ENCODE results near the gene KCNH2.

Gene KCNH2

GRCh38 chr7:150945171-150945852, 32.8 kb downstream of the KCNH2 start:
- no peak for DNase-seq

GRCh38 chr7:150944066-150945042, 33.8 kb downstream of the KCNH2 start:
- DNase-seq = no peak

- no peak for DNase-seq
Observed at GRCh38 chr7:150943453-150943814, 34.7 kb downstream of the KCNH2 start.

- no peak for DNase-seq
Observed at GRCh38 chr7:150942591-150943452, 35.3 kb downstream of the KCNH2 start.

GRCh38 chr7:150942001-150942590, 36.0 kb downstream of the KCNH2 start:
- peak in 1 of 2 experiments; percentile 19 for DNase-seq

- peak in 1 of 2 experiments; percentile 31 for DNase-seq
Observed at GRCh38 chr7:150941351-150942000, 36.6 kb downstream of the KCNH2 start.

GRCh38 chr7:150940431-150941102, 37.6 kb downstream of the KCNH2 start:
- DNase-seq = peak in 1 of 2 experiments; percentile 38

- DNase-seq = no peak
Observed at GRCh38 chr7:150939466-150939865, 38.7 kb downstream of the KCNH2 start.

GRCh38 chr7:150939052-150939451, 39.1 kb downstream of the KCNH2 start:
- no peak for DNase-seq

- DNase-seq = no peak
Observed at GRCh38 chr7:150938566-150938965, 39.6 kb downstream of the KCNH2 start.

GRCh38 chr7:150937848-150938561, 40.1 kb downstream of the KCNH2 start:
- DNase-seq = peak in 1 of 2 experiments; percentile 48

- no peak for DNase-seq
Observed at GRCh38 chr7:150936018-150936417, 42.1 kb downstream of the KCNH2 start.

GRCh38 chr7:150935149-150935548, 43.0 kb downstream of the KCNH2 start:
- no peak for DNase-seq

GRCh38 chr7:150934045-150934766, 43.9 kb downstream of the KCNH2 start:
- DNase-seq = no peak

- peak in 1 of 2 experiments; percentile 65 for DNase-seq
Observed at GRCh38 chr7:150931199-150931869, 46.8 kb downstream of the KCNH2 start.

- DNase-seq = no peak
Observed at GRCh38 chr7:150928541-150928940, 49.6 kb downstream of the KCNH2 start.

- no peak for DNase-seq
Observed at GRCh38 chr7:150927956-150928344, 50.2 kb downstream of the KCNH2 start.

GRCh38 chr7:150927157-150927955, 50.8 kb downstream of the KCNH2 start:
- DNase-seq = no peak

- no peak for DNase-seq
Observed at GRCh38 chr7:150926066-150926465, 52.1 kb downstream of the KCNH2 start.

All from NCI-H2081 (cell line).